ENCODE results near the gene CCDC134. TPM values are rescaled to one million over a fixed set of nuclear protein-coding genes. Genes with fewer than 3 reads are reported as not detected.
A peak's percentile ranks its signal among the peaks of the same experiment; 100 is the strongest.

CCDC134 gene
- total RNA-seq, 2 experiments from 2014 or later: 17.0 to 19.3 TPM

GRCh38 chr22:41798736-41799135 lies 1.7 kb upstream of the CCDC134 start:
- peak overlapping the region; percentile 84 for H3K4me3 Mint-ChIP-seq
- H3K27me3 Mint-ChIP-seq (ENCODE audit: low read depth): no peaks in the 10 kb centered on the region
- intact Hi-C loops (cut with micrococcal nuclease): no loop called here
- no peaks in the 10 kb centered on the region for H3K9me3 Mint-ChIP-seq
- peaks cover 24% of the 10 kb centered on the region for H3K4me1 Mint-ChIP-seq (ENCODE audit: low read depth)
- H3K27ac Mint-ChIP-seq: peak overlapping the region; percentile 95
- H3K36me3 Mint-ChIP-seq (ENCODE audit: low read depth): peaks cover 3% of the 10 kb centered on the region
- no peak for DNase-seq
- CTCF ChIA-PET: interaction anchor here (0.6 to 4.6 kb wide), 10 partner anchors 11 to 167 kb away, joined by 3 to 38 read pairs (median 4); partner anchors contain the start of genes CENPM and MEI1

- Mint-ChIP-seq H3K4me1 (ENCODE audit: low read depth) (peaks cover 33% of the 10 kb centered on the region), H3K36me3 (ENCODE audit: low read depth) (peaks cover 3% of the 10 kb centered on the region), H3K9me3 (no peaks in the 10 kb centered on the region), H3K27me3 (ENCODE audit: low read depth) (no peaks in the 10 kb centered on the region), H3K4me3 (peak overlapping the region; percentile 84), H3K27ac (peak overlapping the region; percentile 95)
- CTCF ChIA-PET: interaction anchor here (0.6 to 4.6 kb wide), 9 partner anchors 19 to 317 kb away, joined by 3 to 38 read pairs (median 5); partner anchors contain the start of genes CENPM and MEI1
- DNase-seq: peak; percentile 32
- intact Hi-C loops (cut with micrococcal nuclease): loop anchor here (2.0 to 5.0 kb wide), 3 partner anchors 19 to 102 kb away; partner anchors contain the start of gene MEI1
Observed at GRCh38 chr22:41799486-41800347, 762 bp upstream of the CCDC134 start.

- no peak for DNase-seq
Observed at GRCh38 chr22:41801147-41801819, 804 bp downstream of the CCDC134 start.

GRCh38 chr22:41801886-41802285 lies 1.4 kb downstream of the CCDC134 start:
- Mint-ChIP-seq H3K27me3 (ENCODE audit: low read depth) (no peaks in the 10 kb centered on the region), H3K36me3 (ENCODE audit: low read depth) (peaks cover 3% of the 10 kb centered on the region), H3K4me1 (ENCODE audit: low read depth) (peaks cover 38% of the 10 kb centered on the region), H3K9me3 (no peaks in the 10 kb centered on the region), H3K27ac (no peak overlapping the region), H3K4me3 (peak overlapping the region; percentile 84)
- DNase-seq: no peak
- CTCF ChIA-PET: interaction anchor here (0.7 to 4.6 kb wide), 4 partner anchors 21 to 104 kb away, joined by 3 to 38 read pairs (median 36); partner anchors contain the start of gene MEI1
- intact Hi-C loops (cut with micrococcal nuclease): loop anchor here (1.0 to 5.0 kb wide), 4 partner anchors 21 to 105 kb away; partner anchors contain the start of gene MEI1

More at GRCh38 chr22:41801147-41801819, 804 bp downstream of the CCDC134 start:
- intact Hi-C loops (cut with micrococcal nuclease): loop anchor here (1.0 to 5.0 kb wide), 4 partner anchors 20 to 104 kb away; partner anchors contain the start of gene MEI1
- H3K27ac Mint-ChIP-seq: peak overlapping the region; percentile 56
- H3K4me1 Mint-ChIP-seq (ENCODE audit: low read depth): peaks cover 38% of the 10 kb centered on the region
- no peaks in the 10 kb centered on the region for H3K27me3 Mint-ChIP-seq (ENCODE audit: low read depth)
- peak overlapping the region; percentile 84 for H3K4me3 Mint-ChIP-seq
- no peaks in the 10 kb centered on the region for H3K9me3 Mint-ChIP-seq
- peaks cover 3% of the 10 kb centered on the region for H3K36me3 Mint-ChIP-seq (ENCODE audit: low read depth)
- CTCF ChIA-PET: interaction anchor here (0.7 to 4.6 kb wide), 6 partner anchors 20 to 103 kb away, joined by 3 to 38 read pairs (median 22); partner anchors contain the start of gene MEI1

GRCh38 chr22:41805639-41806038 lies 5.2 kb downstream of the CCDC134 start:
- Mint-ChIP-seq H3K27ac (no peak overlapping the region), H3K27me3 (ENCODE audit: low read depth) (no peaks in the 10 kb centered on the region), H3K36me3 (ENCODE audit: low read depth) (peaks cover 14% of the 10 kb centered on the region), H3K4me1 (ENCODE audit: low read depth) (peaks cover 32% of the 10 kb centered on the region), H3K4me3 (no peak overlapping the region), H3K9me3 (no peaks in the 10 kb centered on the region)
- CTCF ChIA-PET: interaction anchor here (0.6 to 1.1 kb wide), 2 partner anchors 135 to 228 kb away, joined by 3 to 4 read pairs; no protein-coding TSS in a partner anchor
- intact Hi-C loops (cut with micrococcal nuclease): no loop called here
- no peak for DNase-seq

GRCh38 chr22:41808400-41808799 lies 7.9 kb downstream of the CCDC134 start:
- CTCF ChIA-PET: interaction anchor here (0.6 to 1.5 kb wide), 6 partner anchors 27 to 473 kb away, joined by 3 to 4 read pairs (median 3); no protein-coding TSS in a partner anchor
- H3K4me1 Mint-ChIP-seq (ENCODE audit: low read depth): peaks cover 14% of the 10 kb centered on the region
- intact Hi-C loops (cut with micrococcal nuclease): no loop called here
- no peak overlapping the region for H3K27ac Mint-ChIP-seq
- no peak for DNase-seq
- no peaks in the 10 kb centered on the region for H3K9me3 Mint-ChIP-seq
- H3K27me3 Mint-ChIP-seq (ENCODE audit: low read depth): no peaks in the 10 kb centered on the region
- peaks cover 15% of the 10 kb centered on the region for H3K36me3 Mint-ChIP-seq (ENCODE audit: low read depth)
- H3K4me3 Mint-ChIP-seq: no peak overlapping the region

GRCh38 chr22:41810022-41810421 lies 9.5 kb downstream of the CCDC134 start:
- Mint-ChIP-seq H3K36me3 (ENCODE audit: low read depth) (peaks cover 21% of the 10 kb centered on the region), H3K27me3 (ENCODE audit: low read depth) (no peaks in the 10 kb centered on the region), H3K4me3 (no peak overlapping the region), H3K9me3 (no peaks in the 10 kb centered on the region), H3K27ac (no peak overlapping the region), H3K4me1 (ENCODE audit: low read depth) (peaks cover 1% of the 10 kb centered on the region)
- CTCF ChIA-PET: interaction anchor here (1.3 kb wide), 1 partner anchor 113 kb away, joined by 5 read pairs; no protein-coding TSS in a partner anchor
- no peak for DNase-seq
- intact Hi-C loops (cut with micrococcal nuclease): no loop called here

- Mint-ChIP-seq H3K9me3 (no peaks in the 10 kb centered on the region), H3K4me3 (no peak overlapping the region), H3K27ac (no peak overlapping the region), H3K36me3 (ENCODE audit: low read depth) (peaks cover 25% of the 10 kb centered on the region), H3K4me1 (ENCODE audit: low read depth) (no peaks in the 10 kb centered on the region), H3K27me3 (ENCODE audit: low read depth) (no peaks in the 10 kb centered on the region)
- CTCF ChIA-PET: no interaction called here
- intact Hi-C loops (cut with micrococcal nuclease): no loop called here
- DNase-seq: no peak
Observed at GRCh38 chr22:41812805-41813545, 12.5 kb downstream of the CCDC134 start.

- Mint-ChIP-seq H3K36me3 (ENCODE audit: low read depth) (peaks cover 25% of the 10 kb centered on the region), H3K9me3 (no peaks in the 10 kb centered on the region), H3K4me3 (no peak overlapping the region), H3K27me3 (ENCODE audit: low read depth) (no peaks in the 10 kb centered on the region), H3K4me1 (ENCODE audit: low read depth) (no peaks in the 10 kb centered on the region), H3K27ac (no peak overlapping the region)
- no peak for DNase-seq
- intact Hi-C loops (cut with micrococcal nuclease): no loop called here
- CTCF ChIA-PET: interaction anchor here (0.7 kb wide), 1 partner anchor 117 kb away, joined by 3 read pairs; no protein-coding TSS in a partner anchor
Observed at GRCh38 chr22:41813726-41814410, 13.4 kb downstream of the CCDC134 start.

- Mint-ChIP-seq H3K36me3 (ENCODE audit: low read depth) (peaks cover 16% of the 10 kb centered on the region), H3K4me1 (ENCODE audit: low read depth) (no peaks in the 10 kb centered on the region), H3K9me3 (no peaks in the 10 kb centered on the region), H3K27me3 (ENCODE audit: low read depth) (no peaks in the 10 kb centered on the region), H3K4me3 (no peak overlapping the region), H3K27ac (no peak overlapping the region)
- intact Hi-C loops (cut with micrococcal nuclease): no loop called here
- CTCF ChIA-PET: interaction anchor here (1.6 kb wide), 1 partner anchor 69 kb away, joined by 3 read pairs; no protein-coding TSS in a partner anchor
- DNase-seq: no peak
Observed at GRCh38 chr22:41815716-41816115, 15.2 kb downstream of the CCDC134 start.

GRCh38 chr22:41816241-41816640 lies 15.8 kb downstream of the CCDC134 start:
- Mint-ChIP-seq H3K4me1 (ENCODE audit: low read depth) (no peaks in the 10 kb centered on the region), H3K27me3 (ENCODE audit: low read depth) (no peaks in the 10 kb centered on the region), H3K4me3 (no peak overlapping the region), H3K9me3 (no peaks in the 10 kb centered on the region), H3K36me3 (ENCODE audit: low read depth) (peaks cover 13% of the 10 kb centered on the region), H3K27ac (no peak overlapping the region)
- DNase-seq: no peak
- CTCF ChIA-PET: interaction anchor here (1.6 kb wide), 1 partner anchor 69 kb away, joined by 3 read pairs; no protein-coding TSS in a partner anchor
- intact Hi-C loops (cut with micrococcal nuclease): no loop called here
